NCI-H446 treated with DMSO at 0.1 percent for 48 hours (cell line): ENCODE measurements around the gene MAPRE2.

Source experiments
- DNase-seq: peaks from one replicate; lab custom pipeline; 2025; lab: John Stamatoyannopoulos, UW

Gene MAPRE2

DNA sequence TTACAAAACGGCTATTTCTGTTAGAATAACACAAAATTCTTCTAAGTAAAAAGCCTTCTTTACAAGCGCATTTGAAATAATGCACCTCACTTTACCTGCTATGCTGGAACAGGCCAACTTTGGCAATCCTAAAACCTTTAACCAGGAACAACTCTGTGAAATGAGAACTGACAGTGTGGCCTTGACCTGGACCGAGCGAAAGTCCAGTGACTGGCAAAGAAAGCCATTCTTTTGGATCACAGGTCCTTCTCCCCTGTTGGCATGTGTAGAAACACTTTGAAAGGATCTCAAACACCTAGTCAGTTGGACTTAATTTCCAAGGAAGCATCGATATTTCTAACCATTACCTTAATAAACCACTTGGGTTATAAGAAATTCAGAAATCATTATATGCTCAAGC, 21.2 kb downstream of the MAPRE2 start:
- no peak for DNase-seq

GRCh38 chr18:35063875-35064690, 22.9 kb downstream of the MAPRE2 start:
- DNase-seq = no peak

- DNase-seq = no peak
Measured at GRCh38 chr18:35067454-35067853, 26.2 kb downstream of the MAPRE2 start.

DNA sequence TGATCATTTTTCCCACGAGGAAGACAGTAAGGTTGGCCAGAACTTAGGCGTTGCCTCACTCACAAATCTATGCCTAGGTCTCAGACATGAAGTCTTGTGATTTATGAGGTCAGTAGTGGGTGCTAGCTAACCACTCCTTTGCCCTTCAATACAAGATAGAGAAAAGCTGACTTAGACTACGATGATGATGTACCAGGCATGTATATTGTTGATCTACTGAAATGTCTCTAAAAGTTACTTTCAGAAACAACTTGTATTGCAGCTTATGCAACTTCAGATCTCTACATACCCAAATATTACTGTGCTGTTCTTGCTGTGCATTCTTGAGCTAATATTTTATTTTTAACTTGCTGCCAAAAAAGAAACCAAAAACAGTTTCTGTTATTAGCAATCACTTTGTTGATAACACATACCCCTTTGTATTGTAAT, 30.6 kb downstream of the MAPRE2 start:
- DNase-seq = no peak

DNA sequence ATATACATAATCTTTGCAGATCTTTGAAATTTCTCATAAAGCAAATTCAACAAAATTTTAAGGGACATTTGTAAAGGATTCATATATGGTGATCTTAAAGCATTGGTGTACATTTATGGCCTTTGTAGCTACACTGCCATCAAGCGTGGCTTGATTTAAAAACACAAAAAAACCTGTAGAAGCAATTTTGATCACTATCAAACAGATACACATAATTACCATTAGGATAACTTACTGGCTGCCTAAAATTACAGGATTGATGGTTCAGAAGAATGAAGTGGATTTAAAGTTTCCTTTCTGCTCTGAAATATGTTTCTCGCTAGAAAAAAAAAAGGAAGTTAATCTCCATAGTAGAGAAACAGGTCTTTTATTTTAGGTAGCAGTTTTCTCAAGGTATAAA, 31.4 kb downstream of the MAPRE2 start:
- no peak for DNase-seq

- no peak for DNase-seq
Measured at GRCh38 chr18:35073186-35074105, 32.2 kb downstream of the MAPRE2 start.

DNA sequence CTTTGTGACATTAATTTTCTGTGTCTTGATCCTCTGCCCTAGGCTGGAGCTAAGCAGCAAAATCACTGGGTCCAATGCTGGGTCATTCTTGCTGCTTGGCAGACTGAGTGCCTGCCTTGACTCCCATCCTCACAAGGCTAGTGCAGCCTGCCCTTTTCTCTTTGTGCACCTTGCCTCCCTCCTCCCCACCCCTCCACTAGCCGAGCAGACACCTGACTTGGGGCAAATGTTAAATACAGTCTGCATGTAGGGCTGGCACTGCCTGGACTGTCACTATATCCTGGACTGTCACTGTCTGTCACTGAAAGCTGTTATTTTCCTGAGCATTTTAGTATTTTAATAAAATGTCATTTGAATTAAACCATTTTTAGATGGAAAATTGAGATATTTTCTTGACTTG, 33.4 kb downstream of the MAPRE2 start:
- no peak for DNase-seq

GRCh38 chr18:35075132-35075531, 33.9 kb downstream of the MAPRE2 start:
- no peak for DNase-seq

GRCh38 chr18:35076135-35076924, 35.1 kb downstream of the MAPRE2 start:
- DNase-seq = no peak

- DNase-seq = no peak
Measured at GRCh38 chr18:35077937-35078336, 36.7 kb downstream of the MAPRE2 start.

DNA sequence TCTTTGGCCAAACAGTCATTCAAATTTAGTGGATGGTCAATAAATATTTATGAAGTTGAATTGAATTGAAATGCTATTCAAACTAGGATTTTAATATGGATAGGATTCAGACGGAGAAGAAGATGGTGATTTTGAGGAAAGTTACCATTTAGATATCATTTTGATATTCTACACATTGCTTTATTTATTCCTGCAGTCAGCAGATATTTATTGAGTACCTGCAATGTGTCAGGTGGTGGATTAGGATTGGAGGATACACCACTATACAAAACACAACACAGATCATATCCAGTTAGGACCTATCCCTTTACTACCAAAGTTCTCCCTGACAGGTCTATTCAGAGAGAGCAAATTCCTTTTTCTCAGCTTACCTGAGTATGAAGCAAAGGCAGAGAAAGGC, 38.8 kb downstream of the MAPRE2 start:
- DNase-seq = no peak

GRCh38 chr18:35083174-35083712, 42.0 kb downstream of the MAPRE2 start:
- no peak for DNase-seq

- DNase-seq = no peak
Measured at GRCh38 chr18:35084494-35085449, 43.6 kb downstream of the MAPRE2 start.

DNA sequence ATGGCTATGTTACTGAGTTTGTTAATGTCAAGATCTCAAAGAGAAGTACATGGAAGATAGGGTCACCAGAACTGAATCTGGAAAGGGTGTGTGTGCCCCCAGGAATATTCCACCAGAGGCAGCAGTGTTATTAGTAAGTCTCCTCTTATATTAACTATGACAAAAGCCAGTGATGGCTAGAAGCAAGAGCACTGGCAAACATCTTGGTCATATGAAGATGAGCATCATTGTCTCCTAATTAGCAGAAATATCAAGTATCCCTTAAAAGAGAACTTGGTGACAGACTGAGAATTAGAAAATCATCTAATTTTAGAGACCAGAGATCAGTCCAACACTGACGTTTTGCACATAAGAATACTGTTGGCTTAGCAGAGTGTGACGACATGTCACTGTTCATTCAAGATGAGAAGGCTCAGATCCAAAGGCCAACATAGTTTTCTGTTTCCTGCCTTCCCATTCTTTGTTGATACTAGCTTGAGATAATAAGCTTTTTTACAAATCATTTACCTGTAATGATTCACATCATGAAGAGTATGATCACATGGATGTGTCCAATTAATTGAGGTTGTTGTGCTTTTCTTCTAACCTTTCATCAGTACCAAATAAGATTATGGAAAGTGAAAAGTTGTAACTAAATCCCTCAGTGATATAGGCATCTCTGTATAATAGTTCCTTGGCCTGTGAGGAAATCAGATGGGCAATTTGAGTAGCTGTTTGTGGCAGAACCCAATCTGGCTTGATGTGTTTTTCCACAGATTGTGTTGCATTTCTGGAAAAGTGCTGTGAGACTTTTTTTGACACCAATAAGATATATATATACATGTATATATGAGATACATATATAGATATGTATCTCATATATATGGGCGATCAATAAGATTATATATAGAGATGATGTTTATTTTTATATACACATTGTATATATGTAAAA, 44.5 kb downstream of the MAPRE2 start:
- DNase-seq = no peak

- no peak for DNase-seq
Measured at GRCh38 chr18:35086704-35087103, 45.5 kb downstream of the MAPRE2 start.

DNA sequence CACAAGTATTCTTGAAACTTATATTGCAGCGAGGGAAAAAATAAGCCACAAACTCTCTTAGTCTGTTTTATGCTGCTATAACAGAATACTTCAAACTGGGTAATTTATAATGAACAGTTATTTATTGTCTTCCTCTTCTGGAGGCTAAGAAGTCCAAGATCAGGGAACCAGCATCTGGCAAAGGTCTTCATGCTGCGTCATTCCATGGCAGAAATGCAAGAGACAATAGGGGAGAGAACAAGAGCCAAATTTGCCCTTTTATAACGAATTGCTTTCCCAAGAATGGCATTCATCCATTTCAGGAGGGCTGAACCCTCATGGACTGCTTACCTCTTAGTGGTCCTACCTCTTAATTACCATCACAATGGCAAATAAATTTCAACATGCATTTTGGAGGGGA, 46.5 kb downstream of the MAPRE2 start:
- no peak for DNase-seq

- DNase-seq = no peak
Measured at GRCh38 chr18:35088921-35089320, 47.7 kb downstream of the MAPRE2 start.

DNA sequence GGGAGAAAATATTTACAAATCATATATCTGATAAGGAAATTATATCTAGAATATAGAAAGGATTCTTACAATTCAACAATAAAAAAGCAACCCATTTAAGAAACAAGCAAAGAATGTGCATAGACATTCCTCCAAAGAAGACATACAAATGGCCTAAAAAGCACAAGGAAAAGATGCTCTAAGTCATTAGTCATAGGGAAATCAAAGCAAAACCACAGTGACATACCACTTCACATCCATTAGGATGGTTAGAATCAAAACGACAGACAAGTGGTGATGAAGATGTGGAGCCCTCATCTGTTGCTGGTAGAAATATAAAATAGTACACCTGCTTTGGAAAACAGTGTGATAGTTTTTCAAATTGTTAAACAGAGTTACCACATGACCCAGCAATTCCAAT, 48.2 kb downstream of the MAPRE2 start:
- no peak for DNase-seq

DNA sequence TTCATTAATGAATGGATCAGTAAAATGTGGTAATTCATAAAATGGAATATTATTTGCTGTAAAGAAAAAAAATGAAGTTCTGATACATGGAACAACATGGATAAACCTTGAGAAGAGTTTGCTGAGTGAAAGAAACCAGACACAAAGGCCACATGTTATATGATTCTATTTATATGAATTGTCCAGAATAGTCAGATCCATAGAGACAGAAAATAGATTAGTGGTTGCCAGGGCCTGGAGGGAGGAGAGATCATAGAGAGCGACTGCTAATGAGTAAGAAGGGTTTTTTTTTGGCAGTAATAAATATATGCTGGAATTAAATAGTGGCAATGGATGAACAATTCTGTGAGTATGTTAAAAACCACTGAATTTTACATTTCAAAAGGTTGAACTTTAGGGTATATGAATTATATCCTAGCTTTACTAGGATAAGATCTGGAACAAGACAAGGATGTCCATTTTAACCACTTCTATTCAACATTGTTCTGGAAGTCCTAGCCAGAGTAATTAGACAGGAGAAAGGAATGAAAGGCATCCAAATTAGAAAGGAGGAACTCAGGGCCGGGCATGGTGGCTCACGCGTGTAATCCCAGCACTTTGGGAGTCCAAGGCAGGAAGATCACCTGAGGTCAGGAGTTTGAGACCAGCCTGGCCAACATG, 48.8 kb downstream of the MAPRE2 start:
- DNase-seq = no peak
